ENCODE data around the gene SMC2. TPM values are rescaled to one million over a fixed set of nuclear protein-coding genes. Genes with fewer than 3 reads are reported as not detected.

Gene SMC2
- total RNA-seq, 2 donors from 2014 or later: 32.3 to 32.5 TPM

DNA sequence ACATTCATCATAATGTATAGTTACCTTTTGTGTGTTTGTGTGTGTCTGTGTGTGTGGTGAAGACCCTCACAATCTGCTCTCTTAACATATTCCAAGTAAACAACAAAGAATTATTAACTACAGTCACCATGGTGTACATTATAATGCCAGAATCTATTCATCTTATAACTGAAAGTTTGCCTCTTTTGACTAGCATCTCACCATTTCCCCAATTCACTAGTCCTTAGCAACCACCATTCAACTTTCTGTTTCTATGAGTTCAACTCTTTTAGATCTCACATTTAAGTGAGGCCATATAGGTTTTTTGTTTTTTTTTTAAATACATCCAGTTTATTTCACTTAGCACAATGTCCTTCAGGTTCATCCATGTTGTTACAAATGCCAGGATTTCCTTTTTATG, 83.6 kb downstream of the SMC2 start:
- H3K27ac ChIP-seq (ENCODE audit: low read depth, low read length): no peak overlapping the region
- no peaks in the 10 kb centered on the region for H3K4me1 Mint-ChIP-seq
- H3K36me3 Mint-ChIP-seq (ENCODE audit: low read depth): no peaks in the 10 kb centered on the region
- no peaks in the 10 kb centered on the region for H3K36me3 ChIP-seq (ENCODE audit: control insufficient read depth, insufficient read depth, low read length)
- H3K4me3 ChIP-seq (ENCODE audit: low read length): no peak overlapping the region
- DNase-seq: no peak
- H3K4me3 Mint-ChIP-seq: no peak overlapping the region
- TF ChIP-seq, protein P1, sequence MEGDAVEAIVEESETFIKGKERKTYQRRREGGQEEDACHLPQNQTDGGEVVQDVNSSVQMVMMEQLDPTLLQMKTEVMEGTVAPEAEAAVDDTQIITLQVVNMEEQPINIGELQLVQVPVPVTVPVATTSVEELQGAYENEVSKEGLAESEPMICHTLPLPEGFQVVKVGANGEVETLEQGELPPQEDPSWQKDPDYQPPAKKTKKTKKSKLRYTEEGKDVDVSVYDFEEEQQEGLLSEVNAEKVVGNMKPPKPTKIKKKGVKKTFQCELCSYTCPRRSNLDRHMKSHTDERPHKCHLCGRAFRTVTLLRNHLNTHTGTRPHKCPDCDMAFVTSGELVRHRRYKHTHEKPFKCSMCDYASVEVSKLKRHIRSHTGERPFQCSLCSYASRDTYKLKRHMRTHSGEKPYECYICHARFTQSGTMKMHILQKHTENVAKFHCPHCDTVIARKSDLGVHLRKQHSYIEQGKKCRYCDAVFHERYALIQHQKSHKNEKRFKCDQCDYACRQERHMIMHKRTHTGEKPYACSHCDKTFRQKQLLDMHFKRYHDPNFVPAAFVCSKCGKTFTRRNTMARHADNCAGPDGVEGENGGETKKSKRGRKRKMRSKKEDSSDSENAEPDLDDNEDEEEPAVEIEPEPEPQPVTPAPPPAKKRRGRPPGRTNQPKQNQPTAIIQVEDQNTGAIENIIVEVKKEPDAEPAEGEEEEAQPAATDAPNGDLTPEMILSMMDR (conservative IDR thresholded peaks at IDR 0.05): no peak
- no peak overlapping the region for H3K9ac ChIP-seq (ENCODE audit: extremely low read depth, low read length, poor library complexity, severe bottlenecking)
- no peak overlapping the region for H3K27ac Mint-ChIP-seq
- no peaks in the 10 kb centered on the region for H3K9me3 Mint-ChIP-seq
- no peaks in the 10 kb centered on the region for H3K9me3 ChIP-seq (ENCODE audit: control insufficient read depth, low read length)
- H3K27me3 ChIP-seq (ENCODE audit: control insufficient read depth, insufficient read depth, low read length, poor library complexity, severe bottlenecking): no peaks in the 10 kb centered on the region
- no peaks in the 10 kb centered on the region for H3K4me1 ChIP-seq (ENCODE audit: control insufficient read depth, insufficient read depth, low read length)
- H3K27me3 Mint-ChIP-seq (ENCODE audit: insufficient read depth): no peaks in the 10 kb centered on the region

Measured in endodermal cell (in vitro differentiated cells).